Measurements from ENCODE around the gene HBZ.
A peak's percentile ranks its signal among the peaks of the same experiment; 100 is the strongest.
"Not testable (repeated sequence)": the region's sequence is repeated elsewhere in the genome, so short reads cannot be mapped to it uniquely, and the experiment has no call there.

Gene HBZ

DNA sequence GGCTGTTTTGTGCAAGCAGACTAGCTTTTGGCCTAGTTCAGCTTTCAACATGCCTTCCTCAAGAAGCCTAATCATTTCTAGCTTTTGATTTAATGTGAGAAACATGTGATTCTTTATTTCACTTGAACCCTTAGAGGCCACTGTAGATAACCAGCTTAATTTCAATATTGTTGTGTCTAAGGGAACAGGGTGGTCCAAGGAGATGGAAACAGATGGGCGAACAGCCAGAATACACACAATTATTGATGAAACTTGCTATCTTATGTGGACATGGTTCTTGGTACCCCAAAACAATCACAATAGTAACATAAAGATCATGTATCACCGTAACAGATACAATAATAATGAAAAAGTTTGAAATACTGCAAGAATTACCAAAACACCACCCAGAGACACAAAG lies 18.7 kb upstream of the HBZ start:
- DNase-seq (ENCODE audit: low read depth): no peak

DNA sequence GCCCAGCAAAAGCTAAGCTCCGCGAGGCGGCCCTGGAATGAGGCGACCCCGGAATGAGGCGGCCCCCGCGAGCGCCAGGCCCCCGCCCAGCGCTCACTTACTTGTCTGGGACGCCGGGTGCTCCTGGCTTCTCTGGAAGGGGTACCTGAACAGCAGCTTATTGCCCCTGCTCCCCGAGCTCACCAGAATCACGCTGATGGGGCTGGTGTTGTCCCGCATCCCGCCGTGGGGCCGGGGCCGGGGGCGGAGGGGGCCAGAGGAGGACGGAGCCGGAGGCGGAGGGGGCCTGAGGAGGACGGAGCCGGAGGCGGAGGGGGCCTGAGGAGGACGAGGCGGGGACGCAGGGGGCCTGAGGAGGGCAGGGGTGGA lies 14.4 kb upstream of the HBZ start:
- DNase-seq (ENCODE audit: low read depth): peak; percentile 12

DNA sequence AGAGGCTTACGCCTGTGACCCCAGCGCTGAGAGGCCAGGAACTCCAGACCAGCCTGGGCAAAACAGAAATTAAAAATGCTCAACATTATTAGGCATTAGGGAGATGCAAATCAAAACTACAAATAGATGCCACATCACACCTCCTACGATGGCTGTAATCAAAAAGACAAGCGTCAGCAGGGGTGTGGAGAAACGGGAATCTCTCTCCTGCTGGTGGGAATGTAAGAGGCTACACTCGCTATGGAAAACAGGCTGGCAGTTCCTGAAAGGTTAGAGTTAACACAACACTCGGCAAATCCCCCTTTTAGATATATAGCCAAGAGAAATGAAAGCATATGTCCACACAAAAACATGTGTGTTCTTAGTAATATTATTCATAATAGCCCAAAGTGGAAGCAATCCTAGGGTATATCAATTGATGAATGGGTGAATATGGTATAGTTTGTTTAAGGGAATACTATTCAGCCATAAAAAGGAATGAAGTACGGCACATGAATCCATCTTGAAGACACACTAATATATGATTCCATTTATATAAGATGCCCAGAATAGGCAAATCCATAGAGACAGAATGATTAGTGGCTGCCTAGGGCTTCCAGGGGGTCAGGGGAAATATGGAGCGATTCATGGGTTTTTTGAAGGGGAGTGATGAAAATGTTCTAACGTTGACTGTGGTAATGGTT lies 12.1 kb upstream of the HBZ start:
- no peak for DNase-seq (ENCODE audit: low read depth)

DNA sequence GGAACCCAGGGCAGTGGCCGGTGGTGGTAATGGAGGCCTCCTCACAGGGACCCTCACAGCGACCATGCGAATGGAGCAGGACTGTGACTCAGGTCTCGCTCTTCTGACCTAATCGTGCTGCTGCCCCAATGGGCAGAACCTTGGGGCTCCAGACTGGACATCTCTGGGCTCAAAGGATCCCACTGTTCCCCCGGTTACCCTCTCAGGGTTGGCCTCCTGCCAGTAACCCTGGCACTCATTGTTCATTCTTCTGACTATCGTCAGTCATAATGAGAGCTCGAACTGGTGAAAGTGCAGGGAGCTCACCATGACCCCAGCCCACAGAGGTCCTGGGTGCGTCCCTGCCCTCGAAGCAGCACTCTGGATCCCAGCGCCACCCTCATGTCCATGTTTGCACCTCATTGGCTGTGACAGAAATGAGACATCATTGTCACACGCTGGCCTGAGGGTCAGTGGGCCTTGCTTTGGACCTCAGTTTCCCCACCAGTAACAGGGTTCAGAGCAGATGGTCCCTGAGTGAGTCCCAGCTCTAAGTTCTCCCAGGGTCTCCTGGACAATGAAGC lies 10.0 kb upstream of the HBZ start:
- DNase-seq (ENCODE audit: low read depth): no peak

DNA sequence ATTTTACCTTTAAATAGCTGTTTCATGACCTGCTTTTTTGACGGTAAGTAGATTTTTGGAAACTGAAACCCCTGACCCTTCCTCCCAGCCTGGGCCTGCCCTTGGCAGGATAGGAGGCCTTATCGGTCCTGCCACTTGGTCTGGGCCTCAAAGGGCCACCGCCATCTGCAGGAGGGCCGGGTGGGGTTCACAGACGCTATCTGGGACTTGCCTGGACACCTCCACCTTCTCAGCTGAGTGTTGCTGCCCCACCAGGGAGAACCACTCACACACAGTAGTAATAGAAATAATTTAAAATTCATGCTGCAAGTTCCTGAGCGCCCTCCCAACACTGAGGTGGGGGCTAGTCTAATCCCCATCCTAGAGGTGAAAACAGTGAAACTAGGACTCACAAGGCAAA lies 9.4 kb upstream of the HBZ start:
- DNase-seq (ENCODE audit: low read depth): no peak

DNA sequence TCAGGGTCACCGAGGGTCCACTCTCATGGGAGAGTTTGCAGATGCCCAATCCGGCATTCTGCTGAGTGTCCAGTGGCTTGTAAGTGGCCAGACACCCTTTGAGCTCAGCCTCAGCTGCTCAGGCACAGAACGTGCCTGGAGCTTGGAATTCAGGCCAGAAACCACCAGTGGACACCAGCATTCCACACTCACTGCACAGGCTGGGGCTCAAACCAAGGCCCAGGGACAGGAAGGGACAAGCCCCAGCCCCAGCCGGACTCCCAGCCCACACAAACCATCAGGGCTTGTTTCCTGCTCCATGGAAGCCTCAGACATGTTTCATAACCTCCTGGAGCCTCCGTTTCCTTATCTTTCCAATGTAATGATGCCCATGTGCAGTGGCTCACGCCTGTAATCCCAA lies 9.0 kb upstream of the HBZ start:
- no peak for DNase-seq (ENCODE audit: low read depth)

DNA sequence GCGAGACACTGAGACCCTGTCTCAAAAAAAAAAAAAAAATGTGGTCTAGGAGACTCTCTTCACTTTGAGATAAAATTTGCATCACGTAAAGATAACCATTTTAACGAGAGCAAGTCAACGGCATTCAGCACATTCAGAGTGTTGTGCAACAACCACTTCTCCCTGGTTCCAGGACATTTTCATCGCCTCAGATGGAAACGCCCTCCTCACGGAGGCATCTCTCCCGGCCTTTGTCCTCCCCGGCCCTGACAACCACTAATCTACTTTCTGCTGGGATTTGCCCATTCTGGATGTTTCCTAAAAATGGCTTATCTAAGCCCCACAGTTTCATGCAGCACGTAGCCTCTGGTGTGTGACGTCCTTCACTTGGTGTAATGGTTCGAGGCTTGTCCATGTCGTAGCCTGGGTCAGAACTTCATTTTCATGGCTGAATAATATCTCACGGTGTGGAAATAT lies 7.6 kb upstream of the HBZ start:
- DNase-seq (ENCODE audit: low read depth): no peak

DNA sequence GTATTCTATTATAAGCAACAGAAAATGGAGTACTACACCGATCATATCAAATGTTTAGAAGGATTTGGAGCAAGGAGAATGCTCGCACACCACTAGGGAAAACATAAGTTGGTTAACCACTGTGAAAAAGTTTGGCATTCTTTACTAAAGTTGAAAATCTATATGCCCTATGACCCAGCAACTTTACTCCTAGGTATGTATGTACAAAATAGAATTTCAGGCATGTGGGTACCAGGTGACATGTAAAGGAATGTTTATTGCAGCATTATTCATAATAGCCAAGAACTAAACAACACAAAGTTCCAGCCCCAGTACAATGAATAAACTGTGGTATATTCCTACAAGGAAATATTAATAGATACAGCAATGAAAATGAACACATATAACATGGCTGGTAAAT lies 5.8 kb upstream of the HBZ start:
- no peak for DNase-seq (ENCODE audit: low read depth)

DNA sequence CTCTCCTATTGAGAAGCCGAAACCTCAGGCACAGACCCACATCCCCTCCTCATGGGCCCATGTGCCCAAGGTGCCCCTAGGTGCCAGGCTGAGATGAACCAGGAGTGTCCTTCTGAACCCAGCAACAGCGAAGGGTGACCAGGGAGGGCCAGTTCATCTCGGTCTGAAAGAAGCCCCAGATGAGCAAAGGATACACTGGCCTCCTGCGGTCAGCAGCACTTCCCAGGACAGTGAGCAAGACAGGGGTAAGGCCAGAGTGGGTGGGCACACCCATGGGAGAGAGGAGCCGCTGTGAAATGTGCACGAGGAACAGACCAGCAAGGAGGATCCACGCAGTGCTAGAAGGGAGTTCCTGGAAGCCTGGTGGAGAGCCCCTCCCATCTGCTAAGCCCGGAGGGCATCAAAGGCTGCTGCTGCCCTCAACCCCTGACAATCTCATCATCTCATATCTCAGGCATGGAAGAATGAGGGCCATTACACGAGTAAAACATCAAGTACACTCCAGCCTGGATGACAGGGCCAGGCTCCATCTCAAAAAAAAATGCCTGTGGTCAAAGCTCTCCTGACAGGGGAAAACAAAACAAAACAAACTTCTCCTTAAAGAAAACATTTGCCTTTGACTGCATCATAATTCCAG lies 3.3 kb upstream of the HBZ start:
- no peak for DNase-seq (ENCODE audit: low read depth)

DNA sequence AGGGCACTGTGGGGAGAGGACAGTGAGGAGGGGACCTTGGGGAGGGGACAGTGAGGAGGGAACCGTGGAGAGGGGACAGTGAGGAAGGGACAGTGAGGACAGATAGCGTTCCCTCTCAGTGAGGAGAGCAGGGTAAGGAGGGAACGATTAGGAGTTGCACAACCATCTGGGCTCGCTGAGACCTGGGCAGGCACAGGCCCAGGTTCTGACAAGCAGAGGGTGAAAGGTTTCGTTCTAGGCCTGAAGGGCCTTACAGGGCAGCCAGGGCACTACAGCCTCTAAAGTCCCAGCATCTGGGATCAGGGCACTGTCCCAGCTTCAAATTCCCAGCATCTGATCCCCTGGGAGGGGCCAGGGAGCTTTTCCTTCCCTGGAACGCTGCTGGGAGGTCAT lies 681 bp downstream of the HBZ start:
- not testable (repeated sequence) for DNase-seq (ENCODE audit: low read depth)

DNA sequence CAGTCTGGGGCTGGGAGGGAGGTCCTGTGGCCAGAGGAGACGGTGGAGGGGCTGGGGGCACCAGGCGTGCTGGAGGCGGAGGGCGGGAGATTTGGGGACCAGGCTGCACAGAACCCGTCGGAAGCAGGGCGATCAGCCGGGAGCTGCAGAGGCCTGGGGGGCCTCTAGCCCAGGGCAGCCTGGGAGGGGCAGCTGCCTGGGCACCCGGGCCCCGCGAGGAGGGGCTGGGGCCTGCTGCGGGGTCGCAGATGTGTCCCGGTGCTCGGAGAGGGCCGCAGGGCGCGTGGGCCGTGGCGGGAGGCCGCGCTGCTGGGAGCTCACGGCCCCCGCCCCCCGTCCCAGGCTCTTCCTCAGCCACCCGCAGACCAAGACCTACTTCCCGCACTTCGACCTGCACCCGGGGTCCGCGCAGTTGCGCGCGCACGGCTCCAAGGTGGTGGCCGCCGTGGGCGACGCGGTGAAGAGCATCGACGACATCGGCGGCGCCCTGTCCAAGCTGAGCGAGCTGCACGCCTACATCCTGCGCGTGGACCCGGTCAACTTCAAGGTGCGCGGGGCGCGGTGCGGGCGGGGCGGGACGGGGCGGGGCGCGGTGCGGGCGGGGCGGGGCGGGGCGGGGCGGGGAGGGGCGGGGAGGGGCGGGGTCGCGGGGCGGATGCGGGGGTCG lies 1.2 kb downstream of the HBZ start:
- not testable (repeated sequence) for DNase-seq (ENCODE audit: low read depth)

DNA sequence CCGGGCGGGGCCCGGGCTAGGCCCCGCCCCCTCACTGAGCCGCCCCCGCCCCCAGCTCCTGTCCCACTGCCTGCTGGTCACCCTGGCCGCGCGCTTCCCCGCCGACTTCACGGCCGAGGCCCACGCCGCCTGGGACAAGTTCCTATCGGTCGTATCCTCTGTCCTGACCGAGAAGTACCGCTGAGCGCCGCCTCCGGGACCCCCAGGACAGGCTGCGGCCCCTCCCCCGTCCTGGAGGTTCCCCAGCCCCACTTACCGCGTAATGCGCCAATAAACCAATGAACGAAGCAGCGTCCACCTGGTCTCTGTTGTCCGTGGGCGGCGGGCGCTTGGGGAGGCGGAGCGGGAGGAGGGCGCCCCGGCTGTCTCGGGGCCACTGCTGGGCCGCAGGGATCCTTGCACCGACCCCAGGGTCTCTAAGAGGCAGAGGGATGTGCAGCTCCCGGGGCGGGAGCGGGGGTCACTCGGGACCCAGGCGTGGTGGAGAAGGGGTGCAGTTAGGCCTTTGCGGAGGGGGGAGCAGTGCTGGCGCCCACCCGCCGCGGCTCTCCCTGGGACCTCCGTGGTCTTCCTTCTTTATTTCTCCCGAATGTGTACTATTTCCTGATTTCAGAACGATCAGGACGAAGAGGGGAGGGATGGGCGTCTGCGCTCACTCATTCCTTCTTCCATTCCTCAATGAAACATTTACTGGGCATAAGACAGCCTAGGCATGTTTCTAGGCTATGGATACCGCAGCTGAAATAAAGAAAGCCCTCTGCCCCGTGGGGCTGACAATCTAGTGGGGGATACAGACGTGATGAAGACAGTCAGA lies 2.0 kb downstream of the HBZ start:
- no peak for DNase-seq (ENCODE audit: low read depth)

DNA sequence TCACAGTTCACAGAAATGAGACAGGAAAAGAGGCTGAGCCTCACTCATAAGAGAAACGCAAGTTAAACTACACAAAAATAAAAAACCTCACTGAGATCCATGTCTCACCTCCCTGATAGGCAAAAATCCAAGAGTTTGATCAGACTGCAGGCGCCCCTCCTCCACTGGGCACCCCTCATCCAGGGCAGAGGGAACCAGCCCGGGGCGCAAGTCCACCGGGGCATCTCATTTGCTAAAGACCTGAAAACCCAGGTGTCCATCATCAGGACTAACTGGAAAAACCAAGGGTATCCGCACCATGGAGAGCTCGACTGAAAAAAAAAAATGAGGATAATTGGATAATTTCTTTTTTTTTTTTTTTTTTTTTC lies 2.6 kb downstream of the HBZ start:
- DNase-seq (ENCODE audit: low read depth): no peak

DNA sequence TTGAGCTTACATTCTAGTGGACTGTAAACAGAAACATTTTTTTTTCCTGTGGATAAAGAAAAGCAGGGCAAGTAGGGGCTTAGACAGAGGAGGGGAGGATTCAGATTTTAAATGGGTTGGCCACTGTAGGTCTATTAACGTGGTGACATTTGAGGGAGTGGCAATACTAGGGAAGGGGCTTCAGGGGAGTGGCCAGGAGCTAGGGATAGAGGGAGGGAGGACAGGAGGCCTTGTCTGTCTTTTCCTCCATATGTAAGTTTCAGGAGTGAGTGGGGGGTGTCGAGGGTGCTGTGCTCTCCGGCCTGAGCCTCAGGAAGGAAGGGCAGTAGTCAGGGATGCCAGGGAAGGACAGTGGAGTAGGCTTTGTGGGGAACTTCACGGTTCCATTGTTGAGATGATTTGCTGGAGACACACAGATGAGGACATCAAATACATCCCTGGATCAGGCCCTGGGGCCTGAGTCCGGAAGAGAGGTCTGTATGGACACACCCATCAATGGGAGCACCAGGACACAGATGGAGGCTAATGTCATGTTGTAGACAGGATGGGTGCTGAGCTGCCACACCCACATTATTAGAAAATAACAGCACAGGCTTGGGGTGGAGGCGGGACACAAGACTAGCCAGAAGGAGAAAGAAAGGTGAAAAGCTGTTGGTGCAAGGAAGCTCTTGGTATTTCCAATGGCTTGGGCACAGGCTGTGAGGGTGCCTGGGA lies 6.8 kb downstream of the HBZ start:
- no peak for DNase-seq (ENCODE audit: low read depth)

DNA sequence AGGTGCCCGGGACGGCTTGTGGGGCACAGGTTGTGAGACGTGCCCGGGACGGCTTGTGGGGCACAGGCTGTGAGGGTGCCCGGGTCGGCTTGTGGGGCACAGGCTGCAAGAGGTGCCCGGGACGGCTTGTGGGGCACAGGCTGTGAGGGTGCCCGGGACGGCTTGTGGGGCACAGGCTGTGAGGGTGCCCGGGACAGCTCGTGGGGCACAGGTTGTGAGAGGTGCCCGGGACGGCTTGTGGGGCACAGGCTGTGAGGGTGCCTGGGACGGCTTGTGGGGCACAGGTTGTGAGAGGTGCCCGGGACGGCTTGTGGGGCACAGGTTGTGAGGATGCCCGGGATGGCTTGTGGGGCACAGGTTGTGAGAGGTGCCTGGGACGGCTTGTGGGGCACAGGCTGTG lies 7.8 kb downstream of the HBZ start:
- DNase-seq (ENCODE audit: low read depth): not testable (repeated sequence)

DNA sequence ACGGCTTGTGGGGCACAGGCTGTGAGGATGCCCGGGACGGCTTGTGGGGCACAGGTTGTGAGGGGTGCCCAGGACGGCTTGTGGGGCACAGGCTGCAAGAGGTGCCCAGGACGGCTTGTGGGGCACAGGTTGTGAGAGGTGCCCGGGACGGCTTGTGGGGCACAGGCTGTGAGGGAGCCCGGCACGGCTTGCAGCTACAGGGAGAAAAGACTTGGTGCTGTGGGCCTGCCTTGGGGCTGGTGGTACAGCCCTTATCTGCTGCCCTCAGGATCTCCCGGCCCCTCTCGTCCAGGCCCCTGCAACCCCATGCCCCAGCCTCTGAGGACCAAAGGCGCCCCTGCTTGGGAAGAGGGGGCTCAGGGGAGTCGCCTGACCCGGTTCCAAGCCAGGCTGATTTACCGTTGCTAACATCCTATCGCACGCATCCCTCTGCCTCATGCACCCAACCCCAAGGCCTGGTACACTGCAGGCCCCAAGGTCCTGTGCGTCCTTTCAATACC lies 8.3 kb downstream of the HBZ start:
- DNase-seq (ENCODE audit: low read depth): no peak

DNA sequence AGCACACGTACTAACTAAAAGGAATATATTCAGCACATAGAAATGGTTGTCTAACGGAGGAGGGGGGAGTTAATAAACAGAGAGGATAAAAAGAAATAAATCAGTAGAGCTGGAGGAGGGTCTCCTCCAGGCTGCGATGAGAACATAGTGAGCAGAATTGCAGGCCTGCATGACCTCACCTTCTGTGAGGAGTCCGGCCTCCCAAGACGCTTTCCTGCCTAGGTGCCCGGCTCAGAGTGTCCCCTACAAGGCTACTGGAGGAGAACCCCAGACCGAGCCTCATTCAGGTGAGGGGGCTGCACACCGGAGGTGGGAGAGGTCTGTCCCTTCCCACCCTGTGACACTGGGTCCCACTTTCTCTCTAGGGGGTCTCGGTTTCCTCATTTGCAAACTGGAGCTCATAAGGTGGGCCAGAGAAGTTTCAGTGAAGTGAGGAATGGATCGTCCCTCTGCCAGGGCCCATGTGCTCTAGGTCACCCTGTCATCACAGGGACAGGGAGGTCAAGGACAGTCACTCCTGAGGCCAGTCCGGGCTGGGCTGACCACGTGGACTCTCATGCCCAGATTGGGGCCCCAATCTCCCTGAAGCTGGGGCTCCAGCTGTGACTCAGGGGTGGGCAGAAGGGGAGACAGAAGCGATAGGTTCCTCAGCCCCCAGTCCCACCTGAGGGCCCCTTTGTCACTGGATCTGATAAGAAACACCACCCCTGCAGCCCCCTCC lies 10.0 kb downstream of the HBZ start:
- no peak for DNase-seq (ENCODE audit: low read depth)

DNA sequence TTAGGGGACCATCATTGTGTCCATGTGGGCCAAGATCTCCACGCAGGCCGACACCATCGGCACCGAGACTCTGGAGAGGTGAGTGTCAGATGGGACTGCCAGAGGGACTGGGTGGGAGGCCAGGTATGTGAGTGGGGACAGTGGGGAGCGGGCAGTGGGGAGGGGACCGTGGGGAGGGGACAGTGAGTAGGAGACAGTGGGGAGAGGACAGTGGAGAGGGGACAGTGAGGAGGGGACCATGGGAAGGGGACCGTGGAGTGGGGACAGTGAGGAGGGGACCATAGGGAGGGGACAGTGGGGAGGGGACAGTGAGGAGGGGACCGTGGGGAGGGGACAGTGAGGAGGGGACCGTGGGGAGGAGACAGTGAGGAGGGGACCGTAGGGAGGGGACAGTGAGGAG lies 10.7 kb downstream of the HBZ start:
- not testable (repeated sequence) for DNase-seq (ENCODE audit: low read depth)

DNA sequence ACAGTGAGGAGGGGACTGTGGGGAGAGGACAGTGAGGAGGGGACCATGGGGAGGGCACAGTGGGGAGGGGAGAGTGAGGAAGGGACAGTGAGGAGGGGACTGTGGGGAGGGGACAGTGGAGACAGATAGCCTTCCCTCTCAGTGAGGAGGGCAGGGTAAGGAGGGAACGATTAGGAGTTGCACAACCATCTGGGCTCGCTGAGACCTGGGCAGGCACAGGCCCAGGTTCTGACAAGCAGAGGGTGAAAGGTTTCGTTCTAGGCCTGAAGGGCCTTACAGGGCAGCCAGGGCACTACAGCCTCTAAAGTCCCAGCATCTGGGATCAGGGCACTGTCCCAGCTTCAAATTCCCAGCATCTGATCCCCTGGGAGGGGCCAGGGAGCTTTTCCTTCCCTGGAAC lies 11.3 kb downstream of the HBZ start:
- not testable (repeated sequence) for DNase-seq (ENCODE audit: low read depth)

DNA sequence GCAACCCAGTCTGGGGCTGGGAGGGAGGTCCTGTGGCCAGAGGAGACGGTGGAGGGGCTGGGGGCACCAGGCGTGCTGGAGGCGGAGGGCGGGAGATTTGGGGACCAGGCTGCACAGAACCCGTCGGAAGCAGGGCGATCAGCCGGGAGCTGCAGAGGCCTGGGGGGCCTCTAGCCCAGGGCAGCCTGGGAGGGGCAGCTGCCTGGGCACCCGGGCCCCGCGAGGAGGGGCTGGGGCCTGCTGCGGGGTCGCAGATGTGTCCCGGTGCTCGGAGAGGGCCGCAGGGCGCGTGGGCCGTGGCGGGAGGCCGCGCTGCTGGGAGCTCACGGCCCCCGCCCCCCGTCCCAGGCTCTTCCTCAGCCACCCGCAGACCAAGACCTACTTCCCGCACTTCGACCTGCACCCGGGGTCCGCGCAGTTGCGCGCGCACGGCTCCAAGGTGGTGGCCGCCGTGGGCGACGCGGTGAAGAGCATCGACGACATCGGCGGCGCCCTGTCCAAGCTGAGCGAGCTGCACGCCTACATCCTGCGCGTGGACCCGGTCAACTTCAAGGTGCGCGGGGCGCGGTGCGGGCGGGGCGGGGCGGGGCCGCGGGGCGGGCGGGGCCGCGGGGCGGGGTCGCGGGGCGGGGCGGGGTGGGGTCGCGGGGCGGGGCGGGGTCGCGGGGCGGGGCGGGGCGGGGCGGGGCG lies 11.8 kb downstream of the HBZ start:
- not testable (repeated sequence) for DNase-seq (ENCODE audit: low read depth)
